Measurements from ENCODE around the gene TIGD1. TPM values are rescaled to one million over a fixed set of nuclear protein-coding genes. Genes with fewer than 3 reads are reported as not detected.
"Not testable (repeated sequence)": the region's sequence is repeated elsewhere in the genome, so short reads cannot be mapped to it uniquely, and the experiment has no call there.

Gene TIGD1
- total and polyA plus RNA-seq, 9 donors = 4.3 to 9.7 (median 7.4) TPM

DNA sequence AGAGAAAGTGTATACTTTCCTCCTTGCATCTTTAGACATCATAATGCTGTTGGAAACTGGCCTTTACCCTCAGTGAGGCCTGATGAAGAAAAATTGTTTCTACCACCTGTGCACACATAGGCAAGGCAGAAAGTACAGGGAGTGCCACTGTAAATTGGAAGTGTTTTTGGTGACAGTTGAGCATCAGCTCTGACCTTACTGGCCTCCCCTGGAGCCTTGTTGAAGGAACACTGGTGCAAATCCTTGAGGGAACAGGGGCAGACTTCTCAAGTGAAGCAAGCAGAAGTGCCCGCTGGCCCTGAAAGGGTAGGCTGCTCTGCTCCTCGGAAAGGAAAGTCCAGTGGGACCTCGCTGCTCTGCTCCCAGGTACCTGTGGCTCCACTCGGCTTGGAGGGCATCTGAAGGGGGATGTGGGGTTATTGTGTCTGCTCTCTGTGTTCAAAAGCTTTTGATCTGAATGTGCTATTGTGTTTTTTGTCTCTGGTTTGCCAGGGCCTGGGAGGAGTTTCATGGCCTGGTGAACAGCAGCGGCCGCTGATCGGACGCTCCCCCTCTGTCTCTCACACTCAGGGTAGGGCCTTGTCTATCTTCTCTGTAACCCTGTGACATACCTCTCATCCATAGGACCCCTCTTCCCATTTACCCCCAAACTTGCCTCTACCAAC is 23.5 kb upstream of the TIGD1 start:
- intact Hi-C loops (cut with DNase I) = no loop called here
- WGBS, 3 donors = 91 to 93% (median 92%) methylated on average over 8 of the region's 8 CpGs
- TF ChIP-seq EP300 (IDR thresholded peaks at IDR 0.05) = no peak
- TF ChIP-seq, protein P1, sequence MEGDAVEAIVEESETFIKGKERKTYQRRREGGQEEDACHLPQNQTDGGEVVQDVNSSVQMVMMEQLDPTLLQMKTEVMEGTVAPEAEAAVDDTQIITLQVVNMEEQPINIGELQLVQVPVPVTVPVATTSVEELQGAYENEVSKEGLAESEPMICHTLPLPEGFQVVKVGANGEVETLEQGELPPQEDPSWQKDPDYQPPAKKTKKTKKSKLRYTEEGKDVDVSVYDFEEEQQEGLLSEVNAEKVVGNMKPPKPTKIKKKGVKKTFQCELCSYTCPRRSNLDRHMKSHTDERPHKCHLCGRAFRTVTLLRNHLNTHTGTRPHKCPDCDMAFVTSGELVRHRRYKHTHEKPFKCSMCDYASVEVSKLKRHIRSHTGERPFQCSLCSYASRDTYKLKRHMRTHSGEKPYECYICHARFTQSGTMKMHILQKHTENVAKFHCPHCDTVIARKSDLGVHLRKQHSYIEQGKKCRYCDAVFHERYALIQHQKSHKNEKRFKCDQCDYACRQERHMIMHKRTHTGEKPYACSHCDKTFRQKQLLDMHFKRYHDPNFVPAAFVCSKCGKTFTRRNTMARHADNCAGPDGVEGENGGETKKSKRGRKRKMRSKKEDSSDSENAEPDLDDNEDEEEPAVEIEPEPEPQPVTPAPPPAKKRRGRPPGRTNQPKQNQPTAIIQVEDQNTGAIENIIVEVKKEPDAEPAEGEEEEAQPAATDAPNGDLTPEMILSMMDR (IDR thresholded peaks at IDR 0.05) = no peak
- no peak for TF ChIP-seq POLR2A (IDR thresholded peaks at IDR 0.05)

DNA sequence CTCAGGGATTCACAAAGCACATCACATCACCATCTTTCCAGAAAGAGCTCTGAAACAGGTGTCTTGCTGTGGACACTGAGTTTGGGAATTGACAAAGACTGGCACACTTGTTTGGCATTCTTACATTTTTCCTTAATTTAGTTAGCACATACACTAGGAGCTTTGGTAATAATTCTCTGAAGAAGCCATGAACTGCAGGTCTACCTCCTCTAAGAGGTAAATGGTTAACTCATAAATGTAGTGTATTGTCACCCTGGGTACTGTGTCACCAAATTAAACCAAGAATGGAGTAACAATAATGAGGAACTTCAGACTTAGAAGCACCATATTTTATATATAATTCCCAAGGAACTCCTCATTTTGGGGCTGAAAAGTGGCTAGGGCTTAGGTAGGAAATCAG is 22.7 kb upstream of the TIGD1 start:
- Histone ChIP-seq H3K4me3 (no peak overlapping the region), H3K27ac (no peak overlapping the region), H3K36me3 (no peaks in the 10 kb centered on the region), H3K4me1 (ENCODE audit: insufficient read depth) (no peaks in the 10 kb centered on the region), H3K27me3 (no peaks in the 10 kb centered on the region), H3K9me3 (no peaks in the 10 kb centered on the region)
- DNase-seq = no peak
- intact Hi-C loops (cut with DNase I) = no loop called here
- TF ChIP-seq EP300 (IDR thresholded peaks at IDR 0.05) = no peak
- TF ChIP-seq, protein P1 (IDR thresholded peaks at IDR 0.05) = no peak

More for the DNA sequence above, 23.5 kb upstream of the TIGD1 start:
- no peak overlapping the region for H3K4me3 ChIP-seq
- DNase-seq = no peak
- H3K27me3 ChIP-seq = no peaks in the 10 kb centered on the region
- H3K27ac ChIP-seq = no peak overlapping the region
- H3K4me1 ChIP-seq (ENCODE audit: insufficient read depth) = no peaks in the 10 kb centered on the region
- H3K9me3 ChIP-seq = no peaks in the 10 kb centered on the region
- H3K36me3 ChIP-seq = no peaks in the 10 kb centered on the region

DNA sequence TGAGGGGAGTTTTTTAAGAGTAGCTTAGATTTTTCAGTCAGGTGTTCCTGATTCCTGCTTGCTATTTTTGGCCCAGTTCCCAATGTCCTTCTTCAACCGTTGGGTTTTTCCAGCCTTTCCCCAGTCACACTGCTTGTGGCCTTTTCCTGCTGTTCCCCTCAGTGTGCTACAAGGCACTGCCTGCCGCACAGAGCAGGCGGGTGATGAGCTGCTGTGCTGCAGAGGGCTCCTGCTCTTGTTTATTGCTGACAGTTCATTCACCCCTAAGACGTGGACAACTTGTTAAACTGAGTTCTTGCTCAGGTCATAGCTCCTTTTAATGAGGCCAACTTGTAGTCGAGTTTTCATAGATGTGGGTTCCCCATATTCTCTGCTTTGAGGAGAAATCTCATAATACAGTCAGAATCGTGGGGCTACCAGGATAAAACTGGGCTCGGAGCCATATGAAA is 20.7 kb upstream of the TIGD1 start:
- TF ChIP-seq POLR2A (IDR thresholded peaks at IDR 0.05) = no peak
- TF ChIP-seq, protein P1 (IDR thresholded peaks at IDR 0.05) = no peak
- TF ChIP-seq EP300 (IDR thresholded peaks at IDR 0.05) = no peak
- H3K9me3 ChIP-seq = no peaks in the 10 kb centered on the region
- H3K4me3 ChIP-seq = no peak overlapping the region
- H3K4me1 ChIP-seq (ENCODE audit: insufficient read depth) = no peaks in the 10 kb centered on the region
- no peak for DNase-seq
- no peak overlapping the region for H3K27ac ChIP-seq
- no peaks in the 10 kb centered on the region for H3K36me3 ChIP-seq
- intact Hi-C loops (cut with DNase I) = no loop called here
- 58 to 61% (median 60%) methylated on average over 7 of the region's 7 CpGs for WGBS, 3 donors
- no peaks in the 10 kb centered on the region for H3K27me3 ChIP-seq

DNA sequence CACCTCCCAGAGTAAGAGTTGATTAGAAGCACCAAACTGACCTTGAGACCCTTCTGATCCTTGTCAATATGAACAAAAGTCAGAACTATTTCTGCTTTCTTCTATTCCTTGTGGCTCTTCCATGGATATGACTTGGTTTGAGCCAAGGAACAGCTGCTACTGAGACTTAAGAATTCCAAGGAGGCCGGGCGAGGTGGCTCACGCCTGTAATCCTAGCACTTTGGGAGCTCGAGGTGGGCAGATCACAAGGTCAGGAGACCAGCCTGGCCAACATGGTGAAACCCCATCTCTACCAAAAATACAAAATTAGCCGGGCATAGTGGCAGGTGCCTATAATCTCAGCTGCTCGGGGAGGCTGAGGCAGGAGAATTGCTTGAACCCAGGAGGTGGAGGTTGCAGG is 20.1 kb upstream of the TIGD1 start:
- WGBS, 3 donors = 94 to 99% (median 98%) methylated on average over 6 of the region's 6 CpGs
- H3K9me3 ChIP-seq; H3K27me3 ChIP-seq; DNase-seq; intact Hi-C loops (cut with DNase I); H3K36me3 ChIP-seq; H3K4me3 ChIP-seq; H3K4me1 ChIP-seq (ENCODE audit: insufficient read depth); H3K27ac ChIP-seq: not testable (repeated sequence)

DNA sequence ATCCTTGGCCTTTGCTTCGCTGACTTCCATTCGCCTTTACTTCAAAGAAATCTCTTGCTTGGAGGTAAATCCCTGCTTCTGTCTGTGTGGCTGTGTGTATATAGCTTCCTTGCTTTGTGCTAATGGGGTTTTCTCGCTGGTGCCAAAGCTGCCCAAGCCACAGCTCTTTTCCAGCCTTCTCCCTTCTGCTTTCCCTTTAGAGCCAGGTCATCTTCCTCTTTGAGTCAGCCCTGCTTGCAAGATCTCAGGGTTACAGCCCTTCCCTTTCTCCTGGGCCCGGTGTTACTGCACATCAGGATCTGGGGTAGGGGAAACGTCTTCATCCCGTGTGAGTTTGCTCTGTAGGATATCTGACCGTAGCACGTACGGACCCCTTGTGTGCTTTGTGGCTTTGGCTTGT is 19.2 kb upstream of the TIGD1 start:
- no peak for DNase-seq
- Histone ChIP-seq H3K36me3 (no peaks in the 10 kb centered on the region), H3K9me3 (no peaks in the 10 kb centered on the region), H3K27me3 (no peaks in the 10 kb centered on the region), H3K27ac (no peak overlapping the region), H3K4me1 (ENCODE audit: insufficient read depth) (no peaks in the 10 kb centered on the region), H3K4me3 (no peak overlapping the region)
- 91 to 96% (median 91%) methylated on average over 9 of the region's 9 CpGs for WGBS, 3 donors
- no peak for TF ChIP-seq EP300 (IDR thresholded peaks at IDR 0.05)
- no peak for TF ChIP-seq POLR2A (IDR thresholded peaks at IDR 0.05)
- TF ChIP-seq, protein P1 (IDR thresholded peaks at IDR 0.05) = no peak
- intact Hi-C loops (cut with DNase I) = no loop called here

Measured in ovary (tissue), 9 donors.